Hypothalamus (tissue), 51 donors: ENCODE measurements around the gene DCAF12L1.

Experiments
- DNase-seq, 51 donors: peaks; one replicate each; lab custom pipeline; 2025; lab: John Stamatoyannopoulos, UW

The DCAF12L1 gene

GRCh38 chrX:126552313-126553022 lies at the start of gene DCAF12L1:
Gene DCAF12L1, minus strand, starts transcription at chrX:126552814. Its CDS starts 206 bp downstream, at chrX:126552608.
- DNase-seq, result peak in 1 of 51 donors; percentile 0

GRCh38 chrX:126580877-126581276 lies 28.3 kb upstream of the DCAF12L1 start:
- DNase-seq, result no peak

GRCh38 chrX:126575911-126576310 lies 23.3 kb upstream of the DCAF12L1 start:
- no peak for DNase-seq

GRCh38 chrX:126557151-126557550 lies 4.5 kb upstream of the DCAF12L1 start:
- no peak for DNase-seq

GRCh38 chrX:126551725-126552312 lies 795 bp downstream of the DCAF12L1 start:
- DNase-seq, result no peak

- DNase-seq, result no peak
These were observed 1.3 kb downstream of the DCAF12L1 start for GRCh38 chrX:126551306-126551705.

GRCh38 chrX:126550816-126551215 lies 1.8 kb downstream of the DCAF12L1 start:
- no peak for DNase-seq

GRCh38 chrX:126509923-126510322 lies 42.7 kb downstream of the DCAF12L1 start:
- DNase-seq, result no peak
